ENCODE measurements around the gene NUS1.
"Not testable (repeated sequence)": the region's sequence is repeated elsewhere in the genome, so short reads cannot be mapped to it uniquely, and the experiment has no call there.

The NUS1 gene

DNA sequence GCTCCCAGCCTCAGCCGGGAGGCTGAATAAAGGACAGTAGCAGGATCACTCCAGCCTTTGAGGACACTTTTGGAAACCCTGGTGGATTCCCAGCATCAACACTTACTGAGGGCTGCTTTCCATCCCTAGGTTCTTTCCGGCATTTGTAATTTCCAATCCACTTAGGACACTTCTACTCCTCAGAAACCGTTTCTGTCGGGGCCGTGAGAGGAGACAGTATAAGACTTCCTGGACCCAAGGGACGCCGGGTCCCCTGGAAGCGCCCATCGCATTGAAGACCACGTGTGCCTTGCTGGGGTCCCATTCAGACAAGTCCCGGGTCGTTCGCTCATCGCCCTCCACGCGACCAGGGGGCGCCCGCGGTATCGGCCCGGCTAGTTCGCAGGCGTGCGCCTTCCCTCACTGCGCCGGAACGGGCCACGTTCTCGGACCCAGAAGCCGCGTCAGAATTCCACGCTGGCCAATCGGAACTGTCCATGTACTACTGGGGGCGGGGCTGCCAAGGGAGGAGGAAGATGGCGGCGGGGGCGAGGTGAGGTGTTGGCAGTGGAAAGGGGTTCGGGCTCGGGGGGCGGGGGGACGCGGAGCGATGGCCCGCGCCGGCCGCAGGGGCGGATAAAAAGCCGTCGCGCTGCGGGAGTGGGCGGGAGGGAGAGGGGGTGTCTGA, at the start of gene NUS1:
Gene NUS1, plus strand, starts transcription at position 479 of the 667 bp plus-strand sequence. CDS start 202 bp downstream, outside the sequence.
- peak; percentile 98 for DNase-seq

GRCh38 chr6:117627533-117627932, 47.7 kb upstream of the NUS1 start:
- DNase-seq: no peak

DNA sequence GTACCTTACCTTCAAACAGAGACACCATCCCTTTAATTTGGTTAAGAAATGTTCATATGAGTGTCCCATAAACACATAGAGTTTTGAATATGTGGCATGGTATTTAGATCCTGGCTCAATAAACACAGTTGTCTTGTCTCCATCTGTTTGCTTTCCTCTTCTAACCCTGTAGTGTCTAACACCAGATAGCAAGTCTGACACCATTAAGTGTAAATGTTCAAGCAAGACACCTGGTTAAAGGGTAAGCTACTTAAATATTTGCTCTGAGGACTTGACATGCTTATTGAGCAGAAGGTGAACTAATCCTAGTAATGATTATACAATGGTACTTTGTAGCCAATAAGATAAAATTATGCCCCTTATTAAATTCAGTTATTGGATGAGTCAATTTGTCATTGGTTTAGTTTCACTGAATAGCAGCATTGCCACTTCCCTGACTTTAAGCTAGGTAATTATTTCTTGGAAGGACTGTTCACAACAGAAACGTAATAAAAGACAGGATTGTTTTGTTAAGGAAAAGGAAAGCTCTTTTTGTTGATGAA, 46.1 kb upstream of the NUS1 start:
- DNase-seq: no peak

- DNase-seq: no peak
Measured at GRCh38 chr6:117637770-117638169, 37.5 kb upstream of the NUS1 start.

GRCh38 chr6:117642976-117643375, 32.3 kb upstream of the NUS1 start:
- no peak for DNase-seq

GRCh38 chr6:117651984-117652383, 23.3 kb upstream of the NUS1 start:
- DNase-seq: not testable (repeated sequence)

GRCh38 chr6:117653949-117654348, 21.3 kb upstream of the NUS1 start:
- DNase-seq: no peak

DNA sequence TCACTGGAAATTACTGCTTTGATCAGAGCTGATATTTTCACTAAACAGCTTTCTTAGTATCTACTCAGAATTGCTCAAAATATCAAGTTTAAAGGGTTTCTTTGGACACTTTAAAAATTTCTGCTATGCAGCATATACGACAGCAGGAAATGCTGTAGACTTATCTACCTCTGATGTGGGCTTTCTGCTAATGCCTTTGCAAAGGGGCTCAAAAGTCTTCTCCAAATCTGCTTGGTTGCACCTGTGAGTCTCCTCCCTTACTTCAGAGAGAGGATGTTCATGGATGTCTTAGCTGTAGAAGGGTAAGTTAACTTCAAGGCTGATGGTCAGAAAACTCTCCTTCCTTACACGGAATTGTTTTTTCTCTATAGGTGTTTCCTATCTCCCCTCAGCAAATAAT, 19.9 kb upstream of the NUS1 start:
- no peak for DNase-seq

GRCh38 chr6:117666881-117667280, 8.4 kb upstream of the NUS1 start:
- no peak for DNase-seq

DNA sequence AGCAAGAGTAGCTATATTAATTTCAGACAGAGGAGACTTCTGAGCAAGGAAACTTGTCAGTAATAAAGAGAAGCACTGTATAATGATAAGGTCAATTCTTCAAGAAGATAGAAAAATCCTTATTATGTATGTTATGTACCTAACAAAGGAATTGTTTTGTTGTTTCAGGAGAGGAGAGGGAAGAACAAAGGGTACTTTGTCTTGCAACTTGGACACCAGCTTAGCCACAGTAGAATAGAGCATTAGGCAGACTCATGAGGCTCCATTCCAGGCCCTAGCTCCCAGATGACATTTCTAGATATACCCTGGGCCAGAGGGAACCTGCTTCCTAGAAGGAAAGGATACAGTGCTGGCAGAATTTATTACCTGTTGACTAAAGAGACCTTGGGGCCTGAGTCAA, 6.5 kb upstream of the NUS1 start:
- DNase-seq: no peak

GRCh38 chr6:117674503-117674902, 766 bp upstream of the NUS1 start:
- DNase-seq: no peak

DNA sequence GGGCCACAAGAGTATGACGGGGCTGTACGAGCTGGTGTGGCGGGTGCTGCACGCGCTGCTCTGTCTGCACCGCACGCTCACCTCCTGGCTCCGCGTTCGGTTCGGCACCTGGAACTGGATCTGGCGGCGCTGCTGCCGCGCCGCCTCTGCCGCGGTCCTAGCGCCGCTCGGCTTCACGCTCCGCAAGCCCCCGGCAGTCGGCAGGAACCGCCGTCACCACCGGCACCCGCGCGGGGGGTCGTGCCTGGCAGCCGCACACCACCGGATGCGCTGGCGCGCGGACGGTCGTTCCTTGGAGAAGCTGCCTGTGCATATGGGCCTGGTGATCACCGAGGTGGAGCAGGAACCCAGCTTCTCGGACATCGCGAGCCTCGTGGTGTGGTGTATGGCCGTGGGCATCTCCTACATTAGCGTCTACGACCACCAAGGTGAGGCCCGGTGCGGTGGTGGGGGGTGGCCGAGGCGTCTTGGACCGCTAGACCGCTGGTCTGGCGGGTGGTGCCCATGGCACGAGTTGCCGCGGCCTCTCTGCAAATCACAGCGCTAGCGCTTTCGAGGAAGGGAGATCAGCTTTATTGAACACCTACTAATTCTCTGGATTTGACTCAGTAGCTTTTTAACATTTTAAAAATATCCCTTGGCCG, 511 bp downstream of the NUS1 start:
- peak; percentile 31 for DNase-seq

DNA sequence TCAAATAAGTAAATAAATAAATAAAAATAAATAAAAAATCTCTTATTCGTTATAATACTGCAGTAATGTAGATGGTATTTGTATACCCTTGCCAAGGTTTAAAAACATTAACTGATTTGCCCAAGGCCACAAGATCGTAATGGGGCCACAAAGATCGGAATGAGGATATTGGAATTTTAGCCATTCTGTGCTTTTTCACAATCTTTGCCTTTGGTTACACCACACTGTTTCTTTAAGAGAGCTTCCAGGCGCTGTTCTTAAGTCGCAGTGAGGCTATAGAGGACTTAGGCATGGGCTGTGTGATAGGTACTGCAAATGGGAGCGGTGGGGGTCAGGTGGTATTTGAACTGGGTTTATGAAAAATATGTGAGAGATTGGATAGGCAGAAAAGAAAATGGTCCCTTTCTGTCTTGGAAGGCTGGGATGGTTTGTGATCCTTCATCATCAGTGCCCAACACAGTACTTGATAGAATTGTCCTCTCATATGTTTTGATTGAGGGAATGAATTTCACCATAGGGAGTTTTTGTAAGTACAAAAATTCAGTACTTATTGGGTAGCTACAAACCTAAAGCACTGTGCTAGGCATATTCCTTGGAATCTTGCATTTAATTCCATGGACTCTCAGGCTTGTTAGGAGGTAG, 1.4 kb downstream of the NUS1 start:
- DNase-seq: no peak

GRCh38 chr6:117677553-117678141, 2.4 kb downstream of the NUS1 start:
- no peak for DNase-seq

DNA sequence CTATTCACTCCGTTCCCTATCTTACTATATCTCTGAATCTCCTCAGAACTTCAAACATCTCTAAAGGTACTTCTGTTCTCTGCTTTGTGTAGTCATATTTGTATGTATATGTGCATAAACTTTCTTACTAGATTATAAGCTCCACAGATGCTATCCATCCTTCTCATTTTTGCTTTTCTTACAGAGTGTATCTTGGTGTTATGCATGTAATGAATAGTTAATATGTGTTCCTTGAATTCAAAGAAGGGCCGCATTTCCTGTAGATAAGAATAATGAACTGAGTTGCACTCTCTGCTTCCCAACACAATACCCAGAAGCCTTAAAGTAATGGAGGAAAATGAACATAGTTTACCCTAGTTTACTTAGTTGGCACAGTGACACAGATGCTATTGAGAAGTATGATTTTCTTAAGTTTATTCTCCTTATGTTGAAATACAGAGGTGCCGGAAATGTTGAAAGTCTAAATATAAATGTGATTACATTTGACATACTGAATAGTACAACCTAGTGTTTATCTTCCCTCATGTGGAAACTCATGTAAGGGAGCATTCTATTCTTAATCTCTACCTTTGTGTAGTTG, 6.0 kb downstream of the NUS1 start:
- no peak for DNase-seq

DNA sequence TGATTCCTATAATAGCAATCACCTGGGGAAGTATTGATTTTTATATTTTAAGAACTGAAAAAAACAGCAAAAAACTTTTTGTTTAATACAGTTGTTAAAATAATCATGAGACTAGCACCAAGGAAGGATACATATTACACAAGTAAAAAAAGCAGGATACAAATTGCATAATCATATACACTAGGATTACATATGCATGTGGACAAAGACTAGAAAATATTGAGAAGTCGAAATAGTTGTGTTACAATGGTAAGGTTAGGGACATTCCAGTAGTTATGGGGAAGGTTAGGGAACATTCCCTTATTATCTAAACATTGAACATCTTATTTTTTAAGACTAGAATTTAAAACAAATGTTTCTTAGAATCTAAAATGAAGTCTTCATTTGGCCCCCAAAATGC, 9.5 kb downstream of the NUS1 start:
- no peak for DNase-seq

DNA sequence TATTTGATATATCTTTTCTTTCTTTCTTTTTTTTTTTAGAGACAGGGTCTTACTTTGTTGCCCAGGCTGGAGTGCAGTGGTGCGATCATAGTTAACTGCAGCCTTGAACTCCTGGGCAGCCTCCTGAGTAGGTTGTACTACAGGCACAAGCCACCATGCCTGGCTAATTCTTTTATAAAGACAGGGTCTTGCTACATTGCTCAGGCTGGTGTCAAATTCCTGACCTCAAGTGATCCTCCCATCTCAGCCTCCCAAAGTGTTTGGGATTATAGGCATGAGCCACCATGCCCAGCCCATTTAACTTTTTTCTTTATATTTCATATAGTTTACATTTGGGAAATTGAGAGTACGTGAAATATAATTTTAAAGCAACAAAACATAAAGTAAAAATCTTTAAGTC, 10.1 kb downstream of the NUS1 start:
- DNase-seq: no peak

DNA sequence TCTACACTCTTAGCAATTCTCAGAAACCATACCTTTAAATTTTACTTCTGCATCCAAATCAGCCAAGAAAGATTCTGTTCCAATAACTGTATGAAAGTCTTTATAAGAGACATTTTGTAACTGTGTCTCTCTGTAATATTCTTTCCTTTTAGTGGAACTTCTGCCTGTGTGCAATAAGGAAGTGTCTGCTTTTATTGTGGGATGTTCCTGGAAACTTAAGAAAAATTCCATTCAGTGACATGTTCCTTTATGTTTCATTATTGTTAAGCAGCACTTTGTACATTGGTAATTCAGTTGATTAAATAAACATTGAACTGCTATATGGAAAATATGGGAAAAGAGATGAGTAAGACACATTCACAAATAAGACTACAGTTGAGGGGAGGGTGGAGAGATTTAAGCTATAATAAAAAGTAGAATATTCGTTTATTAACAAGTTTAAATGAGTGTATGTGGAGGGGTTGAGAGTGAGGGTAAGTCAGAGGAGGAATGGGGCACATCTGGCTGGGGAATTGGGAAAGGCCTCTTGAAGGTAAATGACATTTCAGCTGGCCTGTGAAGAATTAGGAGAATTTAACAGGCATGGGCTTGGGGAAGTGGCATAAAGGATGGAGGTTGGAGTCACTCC, 11.9 kb downstream of the NUS1 start:
- DNase-seq: no peak

GRCh38 chr6:117689584-117689983, 14.3 kb downstream of the NUS1 start:
- not testable (repeated sequence) for DNase-seq

- DNase-seq: no peak
Measured at GRCh38 chr6:117706504-117706903, 31.2 kb downstream of the NUS1 start.

- not testable (repeated sequence) for DNase-seq
Measured at GRCh38 chr6:117706936-117707509, 31.8 kb downstream of the NUS1 start.

DNA sequence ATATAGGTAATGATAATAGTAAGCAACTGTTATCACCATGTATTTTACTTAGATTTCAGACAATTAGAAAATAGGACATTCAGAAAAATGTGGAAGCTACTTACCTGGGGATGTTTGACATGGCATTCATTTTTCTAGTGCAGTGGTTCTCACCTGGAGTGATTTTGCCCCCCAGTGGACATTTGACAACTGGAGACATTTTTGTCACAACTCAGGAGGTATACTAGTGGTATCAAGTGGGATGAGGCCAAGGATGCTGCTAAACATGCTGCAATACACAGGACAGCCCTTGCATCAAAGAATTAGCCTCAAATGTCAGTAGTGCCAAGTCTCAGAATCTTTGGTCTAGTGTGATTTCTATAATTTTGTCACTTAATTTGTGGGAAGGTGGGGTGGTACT, 36.1 kb downstream of the NUS1 start:
- DNase-seq: no peak

Data from activated T-cell treated with anti-CD3 and anti-CD28 coated beads, Interleukin-2, amount 50 U/mL, for 1 hour (primary cell).